ENCODE data around the gene WNT2B.

DNA sequence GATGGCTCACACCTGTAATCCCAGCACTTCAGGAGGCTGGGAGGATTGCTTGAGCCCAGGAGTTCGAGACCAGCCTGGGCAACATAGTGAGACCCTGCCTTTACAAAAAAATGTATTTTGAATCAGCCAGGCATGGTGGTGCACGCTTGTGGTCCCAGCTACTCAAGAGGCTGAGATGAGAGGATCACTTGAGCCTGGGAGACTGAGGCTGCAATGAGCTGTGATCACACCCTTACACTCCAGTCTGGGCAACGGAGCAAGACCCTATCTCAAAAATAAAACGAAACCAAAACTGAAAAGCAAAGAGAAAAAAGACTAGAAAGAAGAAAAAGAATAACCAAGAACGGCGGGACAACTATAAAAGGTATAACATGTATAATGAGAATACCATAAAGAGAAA, 15.4 kb upstream of the WNT2B start:
- TF ChIP-seq TEAD4 (IDR thresholded peaks at IDR 0.05; ENCODE audit: borderline replicate concordance, insufficient read depth) (no peak), EP300 (IDR thresholded peaks at IDR 0.05; ENCODE audit: borderline replicate concordance in 1 of 2, low read depth in 1 of 2, low read length in 1 of 2) (no peak), GABPA (IDR thresholded peaks at IDR 0.05; ENCODE audit: low read depth) (no peak), YY1 (IDR thresholded peaks at IDR 0.05; ENCODE audit: low read depth) (no peak), EZH2phosphoT487 (IDR thresholded peaks at IDR 0.05; ENCODE audit: borderline replicate concordance, low read depth) (no peak), TAF1 (IDR thresholded peaks at IDR 0.05; ENCODE audit: borderline replicate concordance, low read depth, low read length) (no peak), CHD2 (IDR thresholded peaks at IDR 0.05; ENCODE audit: low read length, partially characterized antibody) (no peak), POLR2AphosphoS5 (IDR thresholded peaks at IDR 0.05; ENCODE audit: low read depth, low read length) (no peak), RCOR1 (IDR thresholded peaks at IDR 0.05; ENCODE audit: low read length) (no peak), SMC3 (IDR thresholded peaks at IDR 0.05; ENCODE audit: low read depth, low read length) (no peak), MXI1 (IDR thresholded peaks at IDR 0.05; ENCODE audit: low read depth, low read length) (no peak)
- TF ChIP-seq, protein P1, sequence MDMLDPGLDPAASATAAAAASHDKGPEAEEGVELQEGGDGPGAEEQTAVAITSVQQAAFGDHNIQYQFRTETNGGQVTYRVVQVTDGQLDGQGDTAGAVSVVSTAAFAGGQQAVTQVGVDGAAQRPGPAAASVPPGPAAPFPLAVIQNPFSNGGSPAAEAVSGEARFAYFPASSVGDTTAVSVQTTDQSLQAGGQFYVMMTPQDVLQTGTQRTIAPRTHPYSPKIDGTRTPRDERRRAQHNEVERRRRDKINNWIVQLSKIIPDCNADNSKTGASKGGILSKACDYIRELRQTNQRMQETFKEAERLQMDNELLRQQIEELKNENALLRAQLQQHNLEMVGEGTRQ (IDR thresholded peaks at IDR 0.05; ENCODE audit: borderline replicate concordance, low read depth, low read length): no peak
- TF ChIP-seq, protein P2, sequence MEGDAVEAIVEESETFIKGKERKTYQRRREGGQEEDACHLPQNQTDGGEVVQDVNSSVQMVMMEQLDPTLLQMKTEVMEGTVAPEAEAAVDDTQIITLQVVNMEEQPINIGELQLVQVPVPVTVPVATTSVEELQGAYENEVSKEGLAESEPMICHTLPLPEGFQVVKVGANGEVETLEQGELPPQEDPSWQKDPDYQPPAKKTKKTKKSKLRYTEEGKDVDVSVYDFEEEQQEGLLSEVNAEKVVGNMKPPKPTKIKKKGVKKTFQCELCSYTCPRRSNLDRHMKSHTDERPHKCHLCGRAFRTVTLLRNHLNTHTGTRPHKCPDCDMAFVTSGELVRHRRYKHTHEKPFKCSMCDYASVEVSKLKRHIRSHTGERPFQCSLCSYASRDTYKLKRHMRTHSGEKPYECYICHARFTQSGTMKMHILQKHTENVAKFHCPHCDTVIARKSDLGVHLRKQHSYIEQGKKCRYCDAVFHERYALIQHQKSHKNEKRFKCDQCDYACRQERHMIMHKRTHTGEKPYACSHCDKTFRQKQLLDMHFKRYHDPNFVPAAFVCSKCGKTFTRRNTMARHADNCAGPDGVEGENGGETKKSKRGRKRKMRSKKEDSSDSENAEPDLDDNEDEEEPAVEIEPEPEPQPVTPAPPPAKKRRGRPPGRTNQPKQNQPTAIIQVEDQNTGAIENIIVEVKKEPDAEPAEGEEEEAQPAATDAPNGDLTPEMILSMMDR (IDR thresholded peaks at IDR 0.05): no peak
